Keratinocyte (primary cell): ENCODE data around the gene GTF2A1.

Experiments used
- EZH2 ChIP-seq: IDR thresholded peaks from one replicate; pipeline ENCODE4 v1.6.1; 2012; ENCODE audit warnings: inconsistent platforms, mild to moderate bottlenecking, low read length, moderate library complexity
- TF ChIP-seq, protein P1 (sequence below), 3 experiments: IDR thresholded peaks in 1 of 3; conservative IDR thresholded peaks in 1 of 3; optimal IDR thresholded peaks in 1 of 3; 2 replicates in 2 of 3; 3 replicates in 1 of 3; pipeline versions ENCODE3 to v1.5.1; 2011; ENCODE audit warnings: low read length in 3 of 3, mild to moderate bottlenecking in 3 of 3, moderate library complexity in 2 of 3, control low read depth in 1 of 3, inconsistent platforms in 1 of 3; ENCODE audit not compliant: insufficient read depth in 2 of 3; ENCODE audit errors: extremely low read depth in 1 of 3

DNA sequence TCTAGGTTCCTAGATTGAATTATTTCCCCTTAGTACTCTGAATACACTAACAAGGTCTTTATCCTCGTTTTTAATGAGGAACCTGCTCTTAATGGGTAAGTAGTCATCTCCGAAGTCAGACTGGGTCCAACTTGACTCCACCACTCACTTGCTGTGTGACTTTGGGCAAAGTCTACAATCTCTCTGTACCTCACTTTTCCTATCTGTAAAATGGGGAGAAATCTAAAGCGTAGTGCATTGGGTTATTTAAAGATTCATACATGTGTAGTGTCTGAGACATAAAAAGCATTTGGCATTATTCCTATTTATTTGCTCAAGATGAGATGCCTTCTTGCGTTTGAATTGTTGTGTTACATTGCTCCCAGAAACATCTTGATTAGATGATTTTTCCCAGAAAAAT is 51.5 kb downstream of the GTF2A1 start:
- TF ChIP-seq, protein P1, sequence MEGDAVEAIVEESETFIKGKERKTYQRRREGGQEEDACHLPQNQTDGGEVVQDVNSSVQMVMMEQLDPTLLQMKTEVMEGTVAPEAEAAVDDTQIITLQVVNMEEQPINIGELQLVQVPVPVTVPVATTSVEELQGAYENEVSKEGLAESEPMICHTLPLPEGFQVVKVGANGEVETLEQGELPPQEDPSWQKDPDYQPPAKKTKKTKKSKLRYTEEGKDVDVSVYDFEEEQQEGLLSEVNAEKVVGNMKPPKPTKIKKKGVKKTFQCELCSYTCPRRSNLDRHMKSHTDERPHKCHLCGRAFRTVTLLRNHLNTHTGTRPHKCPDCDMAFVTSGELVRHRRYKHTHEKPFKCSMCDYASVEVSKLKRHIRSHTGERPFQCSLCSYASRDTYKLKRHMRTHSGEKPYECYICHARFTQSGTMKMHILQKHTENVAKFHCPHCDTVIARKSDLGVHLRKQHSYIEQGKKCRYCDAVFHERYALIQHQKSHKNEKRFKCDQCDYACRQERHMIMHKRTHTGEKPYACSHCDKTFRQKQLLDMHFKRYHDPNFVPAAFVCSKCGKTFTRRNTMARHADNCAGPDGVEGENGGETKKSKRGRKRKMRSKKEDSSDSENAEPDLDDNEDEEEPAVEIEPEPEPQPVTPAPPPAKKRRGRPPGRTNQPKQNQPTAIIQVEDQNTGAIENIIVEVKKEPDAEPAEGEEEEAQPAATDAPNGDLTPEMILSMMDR (optimal IDR thresholded peaks at IDR 0.05 in 1 of 3, IDR thresholded peaks at IDR 0.05 in 1 of 3, conservative IDR thresholded peaks at IDR 0.05 in 1 of 3; ENCODE audit: extremely low read depth in 1 of 3, insufficient read depth in 2 of 3, low read length in 3 of 3), result no peak
- TF ChIP-seq EZH2, result no peak
